ENCODE results near the gene DAPP1. TPM values are rescaled to one million over a fixed set of nuclear protein-coding genes. Genes with fewer than 3 reads are reported as not detected.
A peak's percentile ranks its signal among the peaks of the same experiment; 100 is the strongest.

The DAPP1 gene
- total RNA-seq, 6 experiments from 2014 or later = 0.12 to 1.5 (median 0.73) TPM

GRCh38 chr4:99821918-99822503 lies 5.4 kb downstream of the DAPP1 start:
- H3K9me3 ChIP-seq = no peaks in the 10 kb centered on the region
- H3K4me1 ChIP-seq = no peaks in the 10 kb centered on the region
- no peaks in the 10 kb centered on the region for H3K36me3 ChIP-seq
- no peaks in the 10 kb centered on the region for H3K27me3 ChIP-seq
- TF ChIP-seq POLR2A (IDR thresholded peaks at IDR 0.05) = no peak
- no peak for TF ChIP-seq CTCF (IDR thresholded peaks at IDR 0.05)
- WGBS (ENCODE audit: insufficient coverage, low coverage, low lambda C conversion rate, missing lambda C conversion rate) = 49% methylated on average over 4 of the region's 4 CpGs
- H3K4me3 ChIP-seq = no peak overlapping the region
- ATAC-seq (peak; percentile 40 to 66 (median 54)), DNase-seq (no peak)
- intact Hi-C loops (cut with DNase I) = no loop called here
- no peak overlapping the region for H3K27ac ChIP-seq

- no peaks in the 10 kb centered on the region for H3K27me3 ChIP-seq
- DNase-seq (no peak), ATAC-seq (no peak)
- no peak overlapping the region for H3K27ac ChIP-seq
- TF ChIP-seq POLR2A (IDR thresholded peaks at IDR 0.05) = no peak
- TF ChIP-seq CTCF (IDR thresholded peaks at IDR 0.05) = no peak
- intact Hi-C loops (cut with DNase I) = no loop called here
- H3K9me3 ChIP-seq = no peaks in the 10 kb centered on the region
- H3K4me3 ChIP-seq = no peak overlapping the region
- no peaks in the 10 kb centered on the region for H3K36me3 ChIP-seq
- H3K4me1 ChIP-seq = no peaks in the 10 kb centered on the region
- 73% methylated on average over 3 of the region's 3 CpGs for WGBS (ENCODE audit: insufficient coverage, low coverage, low lambda C conversion rate, missing lambda C conversion rate)
These were observed 6.1 kb downstream of the DAPP1 start for GRCh38 chr4:99822734-99823133.

GRCh38 chr4:99824070-99824599 lies 7.5 kb downstream of the DAPP1 start:
- intact Hi-C loops (cut with DNase I) = no loop called here
- no peaks in the 10 kb centered on the region for H3K36me3 ChIP-seq
- H3K4me1 ChIP-seq = no peaks in the 10 kb centered on the region
- no peaks in the 10 kb centered on the region for H3K9me3 ChIP-seq
- TF ChIP-seq CTCF (IDR thresholded peaks at IDR 0.05) = no peak
- H3K27me3 ChIP-seq = no peaks in the 10 kb centered on the region
- ATAC-seq = no peak
- DNase-seq = no peak
- no peak overlapping the region for H3K27ac ChIP-seq
- H3K4me3 ChIP-seq = no peak overlapping the region
- 84% methylated on average over 3 of the region's 3 CpGs for WGBS (ENCODE audit: insufficient coverage, low coverage, low lambda C conversion rate, missing lambda C conversion rate)

GRCh38 chr4:99825272-99825671 lies 8.6 kb downstream of the DAPP1 start:
- DNase-seq (no peak), ATAC-seq (no peak)
- H3K4me1 ChIP-seq = no peaks in the 10 kb centered on the region
- no peaks in the 10 kb centered on the region for H3K36me3 ChIP-seq
- H3K9me3 ChIP-seq = no peaks in the 10 kb centered on the region
- no peak overlapping the region for H3K27ac ChIP-seq
- no peak overlapping the region for H3K4me3 ChIP-seq
- intact Hi-C loops (cut with DNase I) = no loop called here
- no peaks in the 10 kb centered on the region for H3K27me3 ChIP-seq
- WGBS (ENCODE audit: insufficient coverage, low coverage, low lambda C conversion rate, missing lambda C conversion rate) = 59% methylated on average over 3 of the region's 3 CpGs
- TF ChIP-seq POLR2A (IDR thresholded peaks at IDR 0.05) (no peak), CTCF (IDR thresholded peaks at IDR 0.05) (no peak)

Data from right lobe of liver (tissue), 6 donors.